WERI-Rb-1 (cell line): ENCODE data around the gene TCF15.
"Not testable (repeated sequence)": the region's sequence is repeated elsewhere in the genome, so short reads cannot be mapped to it uniquely, and the experiment has no call there.

ENCODE experiments used
- DNase-seq: peaks from one replicate; pipeline ENCODE4 v3.0.0-alpha.2; 2020
- H3K27ac ChIP-seq: fragments of 250-450 bp; sonication (Bioruptor Pico); 2 replicates; pipeline ENCODE4 v1.5.1; 2020; ENCODE audit warnings: mild to moderate bottlenecking, moderate library complexity
- H3K27me3 ChIP-seq: fragments of 250-450 bp; sonication (Bioruptor Pico); 2 replicates; pipeline ENCODE4 v1.5.1; 2021; ENCODE audit warnings: mild to moderate bottlenecking, low read depth, moderate library complexity; ENCODE audit not compliant: insufficient read depth, severe bottlenecking
- H3K36me3 ChIP-seq: fragments of 250-450 bp; sonication (Bioruptor Pico); 2 replicates; pipeline ENCODE4 v1.5.1; 2020; ENCODE audit warnings: mild to moderate bottlenecking, moderate library complexity
- H3K4me3 ChIP-seq: 2 replicates; pipeline ENCODE4 v1.5.1; 2011; ENCODE audit warnings: low read depth, mild to moderate bottlenecking, control low read depth, low read length
- H3K9me3 ChIP-seq: fragments of 250-450 bp; sonication (Bioruptor Pico); 2 replicates; pipeline ENCODE4 v1.5.1; 2021; ENCODE audit warnings: mild to moderate bottlenecking, moderate library complexity; ENCODE audit not compliant: severe bottlenecking
- TF ChIP-seq, protein P1 (sequence below): IDR thresholded peaks from 2 replicates; pipeline ENCODE4 v1.5.1; 2011; ENCODE audit warnings: low read depth, mild to moderate bottlenecking, control low read depth, inconsistent platforms, low read length

The TCF15 gene

GRCh38 chr20:588476-588875 lies 21.6 kb downstream of the TCF15 start:
- no peak overlapping the region for H3K4me3 ChIP-seq
- H3K36me3 ChIP-seq, result no peaks in the 10 kb centered on the region
- H3K27me3 ChIP-seq, result no peaks in the 10 kb centered on the region
- no peak overlapping the region for H3K27ac ChIP-seq
- TF ChIP-seq, protein P1, sequence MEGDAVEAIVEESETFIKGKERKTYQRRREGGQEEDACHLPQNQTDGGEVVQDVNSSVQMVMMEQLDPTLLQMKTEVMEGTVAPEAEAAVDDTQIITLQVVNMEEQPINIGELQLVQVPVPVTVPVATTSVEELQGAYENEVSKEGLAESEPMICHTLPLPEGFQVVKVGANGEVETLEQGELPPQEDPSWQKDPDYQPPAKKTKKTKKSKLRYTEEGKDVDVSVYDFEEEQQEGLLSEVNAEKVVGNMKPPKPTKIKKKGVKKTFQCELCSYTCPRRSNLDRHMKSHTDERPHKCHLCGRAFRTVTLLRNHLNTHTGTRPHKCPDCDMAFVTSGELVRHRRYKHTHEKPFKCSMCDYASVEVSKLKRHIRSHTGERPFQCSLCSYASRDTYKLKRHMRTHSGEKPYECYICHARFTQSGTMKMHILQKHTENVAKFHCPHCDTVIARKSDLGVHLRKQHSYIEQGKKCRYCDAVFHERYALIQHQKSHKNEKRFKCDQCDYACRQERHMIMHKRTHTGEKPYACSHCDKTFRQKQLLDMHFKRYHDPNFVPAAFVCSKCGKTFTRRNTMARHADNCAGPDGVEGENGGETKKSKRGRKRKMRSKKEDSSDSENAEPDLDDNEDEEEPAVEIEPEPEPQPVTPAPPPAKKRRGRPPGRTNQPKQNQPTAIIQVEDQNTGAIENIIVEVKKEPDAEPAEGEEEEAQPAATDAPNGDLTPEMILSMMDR, result no peak
- DNase-seq, result no peak
- H3K9me3 ChIP-seq, result no peaks in the 10 kb centered on the region

DNA sequence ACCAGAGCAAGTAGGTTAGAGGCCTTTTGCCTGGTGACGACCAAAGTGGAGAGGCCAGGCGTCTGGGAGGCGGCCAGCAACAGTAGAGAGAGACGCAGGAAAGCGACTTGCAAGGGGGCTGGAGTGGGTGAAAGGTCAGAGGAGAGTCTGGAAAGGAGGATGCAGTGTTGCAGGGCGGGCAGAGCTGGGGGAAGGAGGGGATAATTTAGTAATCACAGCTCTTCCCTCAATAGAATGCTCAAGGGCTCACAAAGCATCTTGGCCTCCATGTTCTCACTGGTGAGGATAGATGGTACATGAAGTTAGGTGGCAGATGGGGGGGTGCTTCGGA lies 25.2 kb downstream of the TCF15 start:
- H3K4me3 ChIP-seq, result no peak overlapping the region
- H3K27me3 ChIP-seq, result no peaks in the 10 kb centered on the region
- no peaks in the 10 kb centered on the region for H3K36me3 ChIP-seq
- TF ChIP-seq, protein P1, result no peak
- no peaks in the 10 kb centered on the region for H3K9me3 ChIP-seq
- no peak for DNase-seq
- H3K27ac ChIP-seq, result no peak overlapping the region

- H3K36me3 ChIP-seq, result no peaks in the 10 kb centered on the region
Observed at GRCh38 chr20:584161-584970, 25.7 kb downstream of the TCF15 start.

DNA sequence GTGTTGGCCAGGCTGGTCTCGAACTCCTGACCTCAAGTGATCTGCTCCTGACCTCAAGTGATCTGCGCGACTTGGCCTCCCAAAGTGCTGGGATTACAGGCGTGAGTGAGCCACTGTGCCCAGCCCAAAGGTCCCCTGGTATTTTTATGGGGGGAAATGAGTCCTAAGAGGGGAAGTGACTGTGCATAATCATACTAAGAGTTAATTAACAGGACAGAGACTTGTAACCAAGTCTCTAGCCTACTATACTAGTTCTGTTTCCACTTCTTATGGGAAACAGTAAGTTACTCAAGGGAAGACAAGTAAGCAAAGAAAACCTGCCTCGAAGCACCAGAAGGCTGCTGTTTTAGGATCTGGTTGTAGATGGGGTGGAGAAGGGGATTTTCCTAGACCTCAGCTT lies 27.9 kb downstream of the TCF15 start:
- TF ChIP-seq, protein P1, result no peak
- no peaks in the 10 kb centered on the region for H3K36me3 ChIP-seq
- H3K9me3 ChIP-seq, result no peaks in the 10 kb centered on the region
- no peaks in the 10 kb centered on the region for H3K27me3 ChIP-seq
- H3K4me3 ChIP-seq, result no peak overlapping the region
- DNase-seq, result no peak
- H3K27ac ChIP-seq, result no peak overlapping the region

More at GRCh38 chr20:584161-584970, 25.7 kb downstream of the TCF15 start:
- no peaks in the 10 kb centered on the region for H3K9me3 ChIP-seq
- no peak overlapping the region for H3K4me3 ChIP-seq
- no peaks in the 10 kb centered on the region for H3K27me3 ChIP-seq
- no peak for DNase-seq
- TF ChIP-seq, protein P1, result no peak
- H3K27ac ChIP-seq, result no peak overlapping the region

- H3K27ac ChIP-seq, DNase-seq, H3K9me3 ChIP-seq, H3K27me3 ChIP-seq, H3K4me3 ChIP-seq, H3K36me3 ChIP-seq: not testable (repeated sequence)
Observed at GRCh38 chr20:578940-579690, 31.0 kb downstream of the TCF15 start.

DNA sequence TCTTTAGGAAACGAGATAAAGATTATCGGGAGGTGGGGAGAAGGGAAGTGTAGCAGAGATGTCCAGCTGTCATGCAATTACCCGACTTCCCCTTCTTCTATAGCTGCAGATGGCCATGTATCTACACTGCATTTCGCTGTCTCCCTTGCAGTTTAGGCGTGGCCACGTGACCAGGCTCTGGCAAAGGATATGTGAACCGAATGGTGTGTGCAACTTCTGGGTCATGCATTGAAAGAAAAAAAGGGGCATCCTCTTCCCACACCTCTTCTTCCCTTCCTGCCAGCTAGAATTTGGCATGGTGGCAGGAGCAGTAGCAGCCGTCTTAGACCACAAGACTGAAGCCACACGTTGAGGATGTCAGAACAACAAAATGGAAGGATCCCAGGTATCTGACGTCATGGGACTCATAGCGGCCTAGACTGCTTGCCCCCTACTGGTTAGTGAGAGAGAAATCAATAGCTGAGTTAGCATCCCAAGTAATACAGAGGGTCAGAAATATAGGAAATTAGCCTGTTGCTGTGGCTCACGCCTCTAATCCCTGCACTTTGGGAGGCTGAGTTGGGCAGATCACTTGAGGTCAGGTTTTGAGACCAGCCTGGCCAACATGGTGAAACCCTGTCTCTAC lies 32.8 kb downstream of the TCF15 start:
- no peaks in the 10 kb centered on the region for H3K27me3 ChIP-seq
- DNase-seq, result peak; percentile 86
- peak overlapping the region; percentile 28 for H3K4me3 ChIP-seq
- H3K36me3 ChIP-seq, result no peaks in the 10 kb centered on the region
- H3K9me3 ChIP-seq, result no peaks in the 10 kb centered on the region
- TF ChIP-seq, protein P1, result peak; percentile 73
- peak overlapping the region; percentile 96 for H3K27ac ChIP-seq
